ENCODE data around the gene GPA33. TPM values are rescaled to one million over a fixed set of nuclear protein-coding genes. Genes with fewer than 3 reads are reported as not detected.

The GPA33 gene
- polyA plus RNA-seq (2011; rRNA removed) (not detected in 2 replicates), polyA plus RNA-seq (2017; fragmentation: RNase III; extraction: RNeasy Plus Mini Kit Qiagen cat#74134 plus additional on column Dnase treatment) (not detected in 3 replicates), polyA minus RNA-seq (2011; rRNA and poly(A)+ RNA removed) (not detected in 2 replicates)
- 0.01 TPM in 1 of 2 replicates, not detected in the other for polyA plus RNA-seq (2012; cell fraction: cytosol; rRNA removed)
- not detected in 2 replicates for polyA plus RNA-seq (2012; cell fraction: nucleus; rRNA removed)

GRCh38 chr1:167090314-167090942 is at the start of gene GPA33:
Gene GPA33 (minus strand): TSS chr1:167090377. CDS start chr1:167090287, 90 bp downstream.
- POLR2A ChIA-PET, result no interaction called here
- Histone ChIP-seq H3K9me3 (no peaks in the 10 kb centered on the region), H3K27ac (no peak within 1 kb of the TSS), H3K4me2 (no peak within 1 kb of the TSS), H3K4me1 (no peaks in the 10 kb centered on the region), H3K4me3 (no peak within 1 kb of the TSS)
- 81% methylated on average over 1 of the region's 1 CpG for WGBS (ENCODE audit: missing lambda C conversion rate)
- DNase-seq (ENCODE audit: low read depth in 1 of 2, low spot score in 1 of 2), result no peak
- ATAC-seq, result no peak
- FAIRE-seq, result no peak
- CTCF ChIA-PET, result interaction anchor here (2.0 kb wide), 1 partner anchor 23 kb away, joined by 4 read pairs; no protein-coding TSS in a partner anchor
- TF ChIP-seq HOXB13 (CRISPR knock-in tag; IDR thresholded peaks at IDR 0.05; ENCODE audit: low read depth), result no peak
- TF ChIP-seq KDM1A (IDR thresholded peaks at IDR 0.05; ENCODE audit: low read depth), result no peak
- TF ChIP-seq CBX2 (IDR thresholded peaks at IDR 0.05; ENCODE audit: borderline replicate concordance, low read depth), result no peak
- TF ChIP-seq ZC3H11A (IDR thresholded peaks at IDR 0.05), result no peak
- TF ChIP-seq NR3C1 (IDR thresholded peaks at IDR 0.05), result no peak
- no peak for TF ChIP-seq SREBF2 (IDR thresholded peaks at IDR 0.05)
- TF ChIP-seq, protein P1, sequence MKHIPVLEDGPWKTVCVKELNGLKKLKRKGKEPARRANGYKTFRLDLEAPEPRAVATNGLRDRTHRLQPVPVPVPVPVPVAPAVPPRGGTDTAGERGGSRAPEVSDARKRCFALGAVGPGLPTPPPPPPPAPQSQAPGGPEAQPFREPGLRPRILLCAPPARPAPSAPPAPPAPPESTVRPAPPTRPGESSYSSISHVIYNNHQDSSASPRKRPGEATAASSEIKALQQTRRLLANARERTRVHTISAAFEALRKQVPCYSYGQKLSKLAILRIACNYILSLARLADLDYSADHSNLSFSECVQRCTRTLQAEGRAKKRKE (CRISPR knock-in tag; IDR thresholded peaks at IDR 0.05; ENCODE audit: low read depth), result no peak
- no peak for TF ChIP-seq BHLHE40 (IDR thresholded peaks at IDR 0.05; ENCODE audit: low read depth, low read length)
- TF ChIP-seq RCOR1 (IDR thresholded peaks at IDR 0.05; ENCODE audit: low read depth, low read length), result no peak
- TF ChIP-seq TP53 (CRISPR knock-in tag; IDR thresholded peaks at IDR 0.05), result no peak
- TF ChIP-seq FOXS1 (CRISPR knock-in tag; IDR thresholded peaks at IDR 0.05), result no peak
- no peak for TF ChIP-seq USF2 (IDR thresholded peaks at IDR 0.05)
- no peak for TF ChIP-seq MAZ (IDR thresholded peaks at IDR 0.05; ENCODE audit: borderline replicate concordance, low read depth, low read length)
- no peak for TF ChIP-seq KDM5A (IDR thresholded peaks at IDR 0.05)
- TF ChIP-seq, protein P2, sequence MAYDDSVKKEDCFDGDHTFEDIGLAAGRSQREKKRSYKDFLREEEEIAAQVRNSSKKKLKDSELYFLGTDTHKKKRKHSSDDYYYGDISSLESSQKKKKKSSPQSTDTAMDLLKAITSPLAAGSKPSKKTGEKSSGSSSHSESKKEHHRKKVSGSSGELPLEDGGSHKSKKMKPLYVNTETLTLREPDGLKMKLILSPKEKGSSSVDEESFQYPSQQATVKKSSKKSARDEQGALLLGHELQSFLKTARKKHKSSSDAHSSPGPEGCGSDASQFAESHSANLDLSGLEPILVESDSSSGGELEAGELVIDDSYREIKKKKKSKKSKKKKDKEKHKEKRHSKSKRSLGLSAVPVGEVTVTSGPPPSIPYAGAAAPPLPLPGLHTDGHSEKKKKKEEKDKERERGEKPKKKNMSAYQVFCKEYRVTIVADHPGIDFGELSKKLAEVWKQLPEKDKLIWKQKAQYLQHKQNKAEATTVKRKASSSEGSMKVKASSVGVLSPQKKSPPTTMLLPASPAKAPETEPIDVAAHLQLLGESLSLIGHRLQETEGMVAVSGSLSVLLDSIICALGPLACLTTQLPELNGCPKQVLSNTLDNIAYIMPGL (CRISPR knock-in tag; IDR thresholded peaks at IDR 0.05; ENCODE audit: borderline replicate concordance), result no peak
- TF ChIP-seq ZFP36 (IDR thresholded peaks at IDR 0.05; ENCODE audit: borderline replicate concordance, partially characterized antibody), result no peak

- FAIRE-seq, result no peak
- H3K27ac ChIP-seq, result no peak overlapping the region
- H3K4me1 ChIP-seq, result peaks cover 8% of the 10 kb centered on the region; the same call in 1 of the 3 replicates
- 0 out of 3 replicates have a peak, but pooled peaks cover 1% of the 10 kb centered on the region for H3K9me3 ChIP-seq
- no peak overlapping the region for H3K4me2 ChIP-seq
- ChIA-PET POLR2A (no interaction called here), CTCF (interaction anchor here (1.1 to 1.4 kb wide), 2 partner anchors 9 to 304 kb away, joined by 3 read pairs; no protein-coding TSS in a partner anchor)
- DNase-seq (ENCODE audit: low read depth in 1 of 2, low spot score in 1 of 2), result no peak
- no peak overlapping the region for H3K4me3 ChIP-seq
- WGBS (ENCODE audit: missing lambda C conversion rate), result 20% methylated on average over 1 of the region's 1 CpG
- no peak for ATAC-seq
- TF ChIP-seq HEYL (CRISPR knock-in tag; IDR thresholded peaks at IDR 0.05), result no peak
- TF ChIP-seq, protein P3, sequence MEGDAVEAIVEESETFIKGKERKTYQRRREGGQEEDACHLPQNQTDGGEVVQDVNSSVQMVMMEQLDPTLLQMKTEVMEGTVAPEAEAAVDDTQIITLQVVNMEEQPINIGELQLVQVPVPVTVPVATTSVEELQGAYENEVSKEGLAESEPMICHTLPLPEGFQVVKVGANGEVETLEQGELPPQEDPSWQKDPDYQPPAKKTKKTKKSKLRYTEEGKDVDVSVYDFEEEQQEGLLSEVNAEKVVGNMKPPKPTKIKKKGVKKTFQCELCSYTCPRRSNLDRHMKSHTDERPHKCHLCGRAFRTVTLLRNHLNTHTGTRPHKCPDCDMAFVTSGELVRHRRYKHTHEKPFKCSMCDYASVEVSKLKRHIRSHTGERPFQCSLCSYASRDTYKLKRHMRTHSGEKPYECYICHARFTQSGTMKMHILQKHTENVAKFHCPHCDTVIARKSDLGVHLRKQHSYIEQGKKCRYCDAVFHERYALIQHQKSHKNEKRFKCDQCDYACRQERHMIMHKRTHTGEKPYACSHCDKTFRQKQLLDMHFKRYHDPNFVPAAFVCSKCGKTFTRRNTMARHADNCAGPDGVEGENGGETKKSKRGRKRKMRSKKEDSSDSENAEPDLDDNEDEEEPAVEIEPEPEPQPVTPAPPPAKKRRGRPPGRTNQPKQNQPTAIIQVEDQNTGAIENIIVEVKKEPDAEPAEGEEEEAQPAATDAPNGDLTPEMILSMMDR (IDR thresholded peaks at IDR 0.05), result no peak
These were observed 48.5 kb upstream of the GPA33 start for GRCh38 chr1:167138703-167139102.
